Mucosa of descending colon (tissue), 3 donors: Measurements from ENCODE around the gene ARHGAP10. TPM values are rescaled to one million over a fixed set of nuclear protein-coding genes. Genes with fewer than 3 reads are reported as not detected.

Experiments used
- ATAC-seq: fragments of 200-7000 bp; cut with Tn5 transposase; one replicate; pipeline ENCODE4 v1.9.1; 2020; ENCODE audit warnings: mild to moderate bottlenecking, moderate library complexity
- DNase-seq, 3 donors: peaks; one replicate each; pipeline ENCODE4 v3.0.0-alpha.2; 2020
- H3K36me3 ChIP-seq: fragments of 200-600 bp; one replicate; pipeline ENCODE4 v1.8.0; 2021; ENCODE audit warnings: low read depth, mild to moderate bottlenecking
- H3K4me1 ChIP-seq: fragments of 200-600 bp; one replicate; pipeline ENCODE4 v1.8.0; 2021; ENCODE audit warnings: low read depth, mild to moderate bottlenecking
- H3K4me3 ChIP-seq: fragments of 200-600 bp; one replicate; pipeline ENCODE4 v1.8.0; 2021; ENCODE audit warnings: mild to moderate bottlenecking
- H3K9me3 ChIP-seq: fragments of 200-600 bp; one replicate; pipeline ENCODE4 v1.8.0; 2021; ENCODE audit warnings: mild to moderate bottlenecking
- intact Hi-C, 2 donors: fragments of 100-400 bp; cut with DNase I in 1 of 2; cut with micrococcal nuclease in 1 of 2; formaldehyde crosslinking; loops; one replicate each; pipeline versions ENCODE4 v1.11.0 to v1.11.1; 2022; cut with DNase I, micrococcal nuclease
- total RNA-seq, 3 donors: library from RNA; stranded (reverse); fragmentation: NEBNext Ultra II Directional in 2 of 3; extraction: Animal tissue kit (Norgen Biotek cat#: 25700) in 2 of 3; gene quantifications; one replicate each; pipeline versions ENCODE4 v1.2.1 to v1.2.4, GENCODE V29; 2021 to 2023
- TF ChIP-seq, protein P1 (sequence below): fragments of 200-600 bp; IDR thresholded peaks from one replicate; pipeline ENCODE4 v1.8.0; 2022; ENCODE audit warnings: antibody characterized with exemption, mild to moderate bottlenecking
- donor health status: DM: no; HTN: no; CAD: no; lungs with moderate emphysema.
- donor health status: DM: no; HTN: no; CAD: no.
- donor health status: DM: no; HTN: yes; CAD: no.

The ARHGAP10 gene
- total RNA-seq, 3 donors from 2014 or later = 3.0 to 66.6 (median 8.1) TPM

DNA sequence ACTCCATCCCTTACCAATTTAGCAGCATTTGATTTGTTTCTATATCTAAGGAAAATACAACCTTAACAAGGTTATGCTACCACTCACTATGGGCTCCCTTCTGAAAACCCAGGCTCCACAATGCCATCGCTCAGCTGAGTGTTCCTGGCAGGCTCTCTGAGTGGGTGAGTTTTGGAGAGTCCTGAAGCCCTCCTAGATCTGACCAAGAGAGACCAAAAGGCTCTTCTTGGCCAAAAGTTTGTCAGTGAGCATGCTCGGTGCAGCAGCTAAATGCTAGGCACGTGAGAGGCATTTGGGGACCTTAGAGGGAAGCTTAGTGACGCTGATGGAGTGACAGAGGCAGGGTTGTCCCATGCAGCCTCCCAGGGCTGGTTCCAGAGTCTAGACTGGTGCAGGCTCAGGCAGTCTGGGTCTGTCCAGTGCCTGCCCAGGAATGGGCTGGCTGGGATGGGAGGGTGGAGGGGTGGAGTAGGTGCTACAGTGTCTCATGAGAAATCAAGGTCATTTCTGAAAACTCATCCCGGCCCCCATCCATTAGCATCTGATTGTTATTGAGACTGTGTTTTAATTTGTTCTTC lies 363.5 kb downstream of the ARHGAP10 start:
- intact Hi-C loops = no loop called here
- H3K36me3 ChIP-seq = no peaks in the 10 kb centered on the region
- TF ChIP-seq, protein P1, sequence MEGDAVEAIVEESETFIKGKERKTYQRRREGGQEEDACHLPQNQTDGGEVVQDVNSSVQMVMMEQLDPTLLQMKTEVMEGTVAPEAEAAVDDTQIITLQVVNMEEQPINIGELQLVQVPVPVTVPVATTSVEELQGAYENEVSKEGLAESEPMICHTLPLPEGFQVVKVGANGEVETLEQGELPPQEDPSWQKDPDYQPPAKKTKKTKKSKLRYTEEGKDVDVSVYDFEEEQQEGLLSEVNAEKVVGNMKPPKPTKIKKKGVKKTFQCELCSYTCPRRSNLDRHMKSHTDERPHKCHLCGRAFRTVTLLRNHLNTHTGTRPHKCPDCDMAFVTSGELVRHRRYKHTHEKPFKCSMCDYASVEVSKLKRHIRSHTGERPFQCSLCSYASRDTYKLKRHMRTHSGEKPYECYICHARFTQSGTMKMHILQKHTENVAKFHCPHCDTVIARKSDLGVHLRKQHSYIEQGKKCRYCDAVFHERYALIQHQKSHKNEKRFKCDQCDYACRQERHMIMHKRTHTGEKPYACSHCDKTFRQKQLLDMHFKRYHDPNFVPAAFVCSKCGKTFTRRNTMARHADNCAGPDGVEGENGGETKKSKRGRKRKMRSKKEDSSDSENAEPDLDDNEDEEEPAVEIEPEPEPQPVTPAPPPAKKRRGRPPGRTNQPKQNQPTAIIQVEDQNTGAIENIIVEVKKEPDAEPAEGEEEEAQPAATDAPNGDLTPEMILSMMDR = no peak
- DNase-seq = no peak
- peak; percentile 17 for ATAC-seq
- no peaks in the 10 kb centered on the region for H3K9me3 ChIP-seq
- no peak overlapping the region for H3K4me3 ChIP-seq
- no peaks in the 10 kb centered on the region for H3K4me1 ChIP-seq

DNA sequence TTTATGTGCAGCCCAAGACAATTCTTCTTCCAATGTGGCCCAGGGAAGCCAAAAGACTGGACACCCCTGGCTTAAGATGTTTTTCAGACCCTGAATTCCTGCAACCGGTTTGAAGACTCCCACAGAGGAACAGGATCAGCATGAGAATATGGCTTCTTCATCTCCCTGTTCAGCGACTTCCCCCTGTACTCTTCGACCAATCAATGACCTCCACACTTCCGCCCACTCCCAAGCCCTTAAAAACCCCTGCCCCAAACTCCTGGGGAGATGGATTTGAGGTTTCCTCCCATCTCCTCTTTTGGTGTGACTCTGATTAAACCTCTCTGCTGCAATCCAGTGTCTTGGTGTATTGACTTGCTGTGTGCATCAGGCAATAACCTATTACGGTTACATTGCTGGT lies 365.9 kb downstream of the ARHGAP10 start:
- TF ChIP-seq, protein P1 = no peak
- DNase-seq (no peak), ATAC-seq (no peak)
- Histone ChIP-seq H3K4me3 (no peak overlapping the region), H3K36me3 (no peaks in the 10 kb centered on the region), H3K9me3 (no peaks in the 10 kb centered on the region), H3K4me1 (no peaks in the 10 kb centered on the region)
- intact Hi-C loops = no loop called here

DNA sequence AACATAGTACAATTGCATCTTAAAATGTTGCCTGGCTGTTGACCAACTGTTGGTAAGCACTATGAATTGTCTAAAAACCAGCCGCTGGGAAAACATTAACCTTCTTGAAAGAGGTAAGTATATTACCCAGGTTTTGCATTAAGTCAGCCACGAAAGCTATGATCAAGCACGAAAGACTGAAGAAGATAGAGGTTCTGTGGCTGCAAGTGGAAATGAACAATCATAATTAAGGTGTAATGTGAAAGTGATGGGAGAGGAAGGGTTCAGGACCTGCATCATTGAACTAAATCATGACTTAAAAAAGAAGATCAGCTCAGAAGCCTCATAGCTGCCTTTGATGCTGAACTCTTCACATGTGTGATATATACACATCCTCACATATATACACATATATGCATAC lies 369.3 kb downstream of the ARHGAP10 start:
- Histone ChIP-seq H3K36me3 (no peaks in the 10 kb centered on the region), H3K4me3 (no peak overlapping the region), H3K9me3 (no peaks in the 10 kb centered on the region), H3K4me1 (no peaks in the 10 kb centered on the region)
- DNase-seq = no peak
- ATAC-seq = no peak
- intact Hi-C loops = no loop called here
- TF ChIP-seq, protein P1 = no peak

DNA sequence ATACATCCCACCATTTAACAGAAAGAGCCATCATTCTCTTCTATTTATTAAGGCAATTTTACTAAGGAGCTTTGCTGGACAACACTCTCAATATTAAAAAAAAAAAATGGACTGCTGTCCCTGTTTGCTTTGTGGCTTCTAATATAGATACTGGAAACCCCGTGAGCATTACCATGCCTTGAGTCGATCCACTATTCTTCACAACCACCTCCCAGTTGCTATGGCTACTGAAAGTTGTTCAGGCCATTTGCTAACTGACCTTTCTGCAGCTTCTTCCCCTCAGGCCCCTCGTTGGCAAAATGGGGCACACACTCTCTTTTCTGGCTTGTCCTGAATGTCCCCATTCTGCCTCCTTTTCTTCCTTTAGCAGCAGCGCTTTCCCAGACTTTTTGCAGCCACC lies 369.9 kb downstream of the ARHGAP10 start:
- Histone ChIP-seq H3K4me3 (no peak overlapping the region), H3K9me3 (no peaks in the 10 kb centered on the region), H3K4me1 (no peaks in the 10 kb centered on the region), H3K36me3 (no peaks in the 10 kb centered on the region)
- no peak for ATAC-seq
- TF ChIP-seq, protein P1 = no peak
- DNase-seq = no peak
- intact Hi-C loops = no loop called here

DNA sequence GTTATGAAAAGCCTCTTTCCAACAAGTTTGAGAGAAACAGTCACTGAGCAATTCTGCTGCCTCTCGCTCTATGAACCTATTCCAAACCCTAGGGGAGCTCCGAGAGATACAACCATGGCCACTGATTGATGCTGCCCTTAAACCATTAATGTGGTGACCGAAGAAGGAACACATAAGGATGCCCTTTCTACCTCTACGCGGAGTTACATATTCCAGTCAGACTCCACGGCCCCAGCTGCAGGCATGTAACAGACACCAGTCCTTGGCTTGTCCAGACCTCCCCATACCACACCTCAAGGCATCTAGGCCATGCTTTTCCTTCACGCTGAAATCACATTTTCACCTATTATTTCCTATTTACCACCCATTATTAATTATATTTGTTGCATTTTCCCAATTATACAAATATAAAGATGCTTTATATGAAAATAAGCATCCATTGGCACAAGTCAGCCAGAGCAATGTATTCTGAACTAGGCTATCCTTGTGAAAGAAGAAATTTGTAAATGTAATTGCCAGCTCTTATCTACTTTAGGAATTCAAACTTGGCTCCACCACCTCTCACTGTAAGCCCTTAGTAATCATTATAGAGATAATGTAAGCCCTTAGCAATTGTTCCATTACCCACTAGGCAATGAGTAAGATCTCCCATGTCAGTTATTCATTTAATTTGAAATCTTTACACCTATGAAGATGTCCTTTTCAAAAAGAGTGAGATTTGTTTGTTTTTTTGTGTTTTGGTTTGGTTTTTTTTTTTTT lies 371.9 kb downstream of the ARHGAP10 start:
- Histone ChIP-seq H3K36me3 (no peaks in the 10 kb centered on the region), H3K4me1 (no peaks in the 10 kb centered on the region), H3K9me3 (no peaks in the 10 kb centered on the region), H3K4me3 (no peak overlapping the region)
- DNase-seq = no peak
- intact Hi-C loops = no loop called here
- TF ChIP-seq, protein P1 = no peak
- ATAC-seq = no peak
